SK-N-SH (cell line): ENCODE results near the gene SPDYE3.

Experiments used
- ELF1 ChIP-seq: IDR thresholded peaks from 2 replicates; pipeline ENCODE4 v1.4.0; 2012
- NRF1 ChIP-seq: IDR thresholded peaks from 2 replicates; pipeline ENCODE4 v1.6.1; 2012; ENCODE audit warnings: low read depth, mild to moderate bottlenecking, low read length
- RXRA ChIP-seq: IDR thresholded peaks from 2 replicates; pipeline ENCODE4 v1.4.0; 2012; ENCODE audit warnings: low read depth, mild to moderate bottlenecking, borderline replicate concordance
- TEAD4 ChIP-seq: IDR thresholded peaks from 2 replicates; pipeline ENCODE4 v1.4.0; 2012; ENCODE audit warnings: mild to moderate bottlenecking, borderline replicate concordance; ENCODE audit not compliant: insufficient read depth
- TF ChIP-seq, protein P1 (sequence below): IDR thresholded peaks from 2 replicates; pipeline ENCODE4 v1.6.1; 2012; ENCODE audit warnings: mild to moderate bottlenecking, low read depth, low read length, moderate library complexity
- TF ChIP-seq, protein P2 (sequence below): fragments of 200-600 bp; sonication (generic); IDR thresholded peaks from 2 replicates; pipeline ENCODE4 v1.6.1; 2017; ENCODE audit warnings: antibody characterized with exemption, mild to moderate bottlenecking, moderate library complexity

DNA sequence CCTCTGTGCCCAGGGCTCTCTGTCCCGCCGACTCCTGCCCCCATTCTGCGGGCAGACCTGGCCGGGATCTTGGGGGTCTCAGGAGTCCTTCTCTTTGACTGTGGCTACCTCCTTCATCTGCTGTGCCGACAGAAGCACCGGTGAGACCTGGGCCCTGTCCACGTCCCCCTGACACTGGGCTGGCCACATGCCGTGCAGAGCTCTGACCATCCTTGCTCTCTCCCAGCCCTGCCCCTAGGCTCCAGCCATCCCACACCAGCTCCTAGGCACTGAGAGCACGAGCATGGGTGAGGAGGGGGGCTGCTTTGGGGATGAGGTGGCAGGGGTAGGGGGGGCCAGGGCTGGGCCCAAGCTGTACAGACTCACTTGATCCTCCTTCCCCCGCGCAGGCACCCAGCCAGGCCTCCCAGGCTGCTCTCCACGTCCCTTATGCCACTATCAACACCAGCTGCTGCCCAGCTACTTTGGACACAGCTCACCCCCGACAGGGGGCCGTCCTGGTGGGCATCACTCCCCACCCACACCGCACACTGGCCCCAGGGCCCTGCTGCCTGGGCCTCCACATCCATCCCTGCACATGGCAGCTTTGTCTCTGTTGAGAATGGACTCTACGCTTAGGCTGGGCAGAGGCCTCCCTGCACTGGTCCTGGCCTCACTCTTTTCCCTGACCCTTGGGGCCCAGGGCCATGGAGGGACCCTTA is 45.6 kb downstream of the SPDYE3 start:
- TF ChIP-seq, protein P1, sequence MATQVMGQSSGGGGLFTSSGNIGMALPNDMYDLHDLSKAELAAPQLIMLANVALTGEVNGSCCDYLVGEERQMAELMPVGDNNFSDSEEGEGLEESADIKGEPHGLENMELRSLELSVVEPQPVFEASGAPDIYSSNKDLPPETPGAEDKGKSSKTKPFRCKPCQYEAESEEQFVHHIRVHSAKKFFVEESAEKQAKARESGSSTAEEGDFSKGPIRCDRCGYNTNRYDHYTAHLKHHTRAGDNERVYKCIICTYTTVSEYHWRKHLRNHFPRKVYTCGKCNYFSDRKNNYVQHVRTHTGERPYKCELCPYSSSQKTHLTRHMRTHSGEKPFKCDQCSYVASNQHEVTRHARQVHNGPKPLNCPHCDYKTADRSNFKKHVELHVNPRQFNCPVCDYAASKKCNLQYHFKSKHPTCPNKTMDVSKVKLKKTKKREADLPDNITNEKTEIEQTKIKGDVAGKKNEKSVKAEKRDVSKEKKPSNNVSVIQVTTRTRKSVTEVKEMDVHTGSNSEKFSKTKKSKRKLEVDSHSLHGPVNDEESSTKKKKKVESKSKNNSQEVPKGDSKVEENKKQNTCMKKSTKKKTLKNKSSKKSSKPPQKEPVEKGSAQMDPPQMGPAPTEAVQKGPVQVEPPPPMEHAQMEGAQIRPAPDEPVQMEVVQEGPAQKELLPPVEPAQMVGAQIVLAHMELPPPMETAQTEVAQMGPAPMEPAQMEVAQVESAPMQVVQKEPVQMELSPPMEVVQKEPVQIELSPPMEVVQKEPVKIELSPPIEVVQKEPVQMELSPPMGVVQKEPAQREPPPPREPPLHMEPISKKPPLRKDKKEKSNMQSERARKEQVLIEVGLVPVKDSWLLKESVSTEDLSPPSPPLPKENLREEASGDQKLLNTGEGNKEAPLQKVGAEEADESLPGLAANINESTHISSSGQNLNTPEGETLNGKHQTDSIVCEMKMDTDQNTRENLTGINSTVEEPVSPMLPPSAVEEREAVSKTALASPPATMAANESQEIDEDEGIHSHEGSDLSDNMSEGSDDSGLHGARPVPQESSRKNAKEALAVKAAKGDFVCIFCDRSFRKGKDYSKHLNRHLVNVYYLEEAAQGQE: no peak
- TF ChIP-seq, protein P2, sequence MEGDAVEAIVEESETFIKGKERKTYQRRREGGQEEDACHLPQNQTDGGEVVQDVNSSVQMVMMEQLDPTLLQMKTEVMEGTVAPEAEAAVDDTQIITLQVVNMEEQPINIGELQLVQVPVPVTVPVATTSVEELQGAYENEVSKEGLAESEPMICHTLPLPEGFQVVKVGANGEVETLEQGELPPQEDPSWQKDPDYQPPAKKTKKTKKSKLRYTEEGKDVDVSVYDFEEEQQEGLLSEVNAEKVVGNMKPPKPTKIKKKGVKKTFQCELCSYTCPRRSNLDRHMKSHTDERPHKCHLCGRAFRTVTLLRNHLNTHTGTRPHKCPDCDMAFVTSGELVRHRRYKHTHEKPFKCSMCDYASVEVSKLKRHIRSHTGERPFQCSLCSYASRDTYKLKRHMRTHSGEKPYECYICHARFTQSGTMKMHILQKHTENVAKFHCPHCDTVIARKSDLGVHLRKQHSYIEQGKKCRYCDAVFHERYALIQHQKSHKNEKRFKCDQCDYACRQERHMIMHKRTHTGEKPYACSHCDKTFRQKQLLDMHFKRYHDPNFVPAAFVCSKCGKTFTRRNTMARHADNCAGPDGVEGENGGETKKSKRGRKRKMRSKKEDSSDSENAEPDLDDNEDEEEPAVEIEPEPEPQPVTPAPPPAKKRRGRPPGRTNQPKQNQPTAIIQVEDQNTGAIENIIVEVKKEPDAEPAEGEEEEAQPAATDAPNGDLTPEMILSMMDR: no peak
- TF ChIP-seq NRF1 (no peak), TEAD4 (no peak), ELF1 (no peak), RXRA (no peak)
